Fibroblast of lung (primary cell): ENCODE measurements around the gene HNRNPAB. TPM values are rescaled to one million over a fixed set of nuclear protein-coding genes. Genes with fewer than 3 reads are reported as not detected.
"Not testable (repeated sequence)": the region's sequence is repeated elsewhere in the genome, so short reads cannot be mapped to it uniquely, and the experiment has no call there.

Source experiments
- DNase-seq, 2 donors: peaks; one replicate each; pipeline versions ENCODE4 v3.0.0 to v3.0.0-alpha.2; 2010; ENCODE audit warnings: low read depth in 2 of 2
- H2AFZ ChIP-seq: 2 replicates; pipeline ENCODE4 v1.5.1; 2012; ENCODE audit warnings: low read length, control low read depth, inconsistent platforms
- H3K27ac ChIP-seq: 2 replicates; pipeline ENCODE4 v1.5.1; 2011; ENCODE audit warnings: low read length, control low read depth; ENCODE audit not compliant: insufficient read depth
- H3K27me3 ChIP-seq: 2 replicates; pipeline ENCODE4 v1.5.1; 2011; ENCODE audit warnings: mild to moderate bottlenecking, low read length; ENCODE audit not compliant: control insufficient read depth, insufficient read depth
- H3K36me3 ChIP-seq: 2 replicates; pipeline ENCODE4 v1.5.1; 2011; ENCODE audit warnings: low read length; ENCODE audit not compliant: control insufficient read depth, insufficient read depth
- H3K4me1 ChIP-seq: 2 replicates; pipeline ENCODE4 v1.5.1; 2011; ENCODE audit warnings: low read length; ENCODE audit not compliant: control insufficient read depth, insufficient read depth; ENCODE audit errors: extremely low read depth
- H3K4me2 ChIP-seq: 2 replicates; pipeline ENCODE4 v1.5.1; 2011; ENCODE audit warnings: low read length, control low read depth; ENCODE audit not compliant: insufficient read depth; ENCODE audit errors: extremely low read depth
- H3K4me3 ChIP-seq, 4 experiments: fragments of 200-600 bp in 1 of 4; sonication (generic) in 1 of 4; replicated peaks in 1 of 4; 2 replicates each; pipeline ENCODE4 v1.5.1; 2011 to 2016; ENCODE audit warnings: low read length in 4 of 4, low read depth in 3 of 4, mild to moderate bottlenecking in 3 of 4, control low read depth in 2 of 4, inconsistent platforms in 1 of 4, mixed read lengths in 1 of 4; ENCODE audit not compliant: insufficient read depth in 1 of 4; ENCODE audit errors: control extremely low read depth in 1 of 4
- H3K79me2 ChIP-seq: 2 replicates; pipeline ENCODE4 v1.5.1; 2012; ENCODE audit warnings: mild to moderate bottlenecking, low read length, inconsistent platforms; ENCODE audit not compliant: control insufficient read depth, insufficient read depth
- H3K9ac ChIP-seq: 2 replicates; pipeline ENCODE4 v1.5.1; 2011; ENCODE audit warnings: mild to moderate bottlenecking, low read length, control low read depth; ENCODE audit not compliant: insufficient read depth
- H3K9me3 ChIP-seq: 2 replicates; pipeline ENCODE4 v1.5.1; 2012; ENCODE audit warnings: low read depth, low read length; ENCODE audit not compliant: control insufficient read depth, insufficient read depth
- H4K20me1 ChIP-seq: 2 replicates; pipeline ENCODE4 v1.5.1; 2011; ENCODE audit warnings: low read length; ENCODE audit not compliant: control insufficient read depth, insufficient read depth; ENCODE audit errors: extremely low read depth
- EZH2 ChIP-seq: IDR thresholded peaks from 2 replicates; pipeline ENCODE4 v1.5.1; 2012; ENCODE audit warnings: low read length, control low read depth, mild to moderate bottlenecking; ENCODE audit errors: missing control alignments
- polyA plus RNA-seq, 2 donors: library from polyadenylated mRNA; depleted of rRNA in 1 of 2; stranded (reverse) in 1 of 2; unstranded in 1 of 2; fragments of >200 nt; gene quantifications; 2 replicates each; pipeline ENCODE4 v1.2.1, GENCODE V29; 2011 to 2012; ENCODE audit warnings: missing spikeins in 1 of 2
- total RNA-seq: library from RNA; depleted of rRNA; stranded (reverse); fragments of >200 nt; gene quantifications from 2 replicates; pipeline ENCODE4 v1.2.1, GENCODE V29; 2014
- TF ChIP-seq, protein P1 (sequence below), 2 donors: IDR thresholded peaks in 1 of 2; conservative IDR thresholded peaks in 1 of 2; 1 replicate in 1 of 2; 2 replicates in 1 of 2; pipeline ENCODE4 v1.5.1; 2011 to 2012; ENCODE audit warnings: low read length in 2 of 2, control low read depth in 1 of 2, inconsistent platforms in 1 of 2, low read depth in 1 of 2, mild to moderate bottlenecking in 1 of 2

HNRNPAB gene
- total and polyA plus RNA-seq, 2 donors (not counting 1 experiment from before 2014, with no cell fraction given): 23.1 to 106 TPM

GRCh38 chr5:178252258-178252657 lies 47.9 kb downstream of the HNRNPAB start:
- Histone ChIP-seq H3K79me2 (no peaks in the 10 kb centered on the region), H3K4me1 (no peaks in the 10 kb centered on the region), H3K9me3 (no peaks in the 10 kb centered on the region), H4K20me1 (no peaks in the 10 kb centered on the region), H3K4me3 (no peak overlapping the region), H3K4me2 (no peak overlapping the region), H3K27me3 (no peaks in the 10 kb centered on the region), H3K27ac (no peak overlapping the region), H3K36me3 (no peaks in the 10 kb centered on the region), H3K9ac (no peak overlapping the region), H2AFZ (no peak overlapping the region)
- no peak for TF ChIP-seq EZH2
- TF ChIP-seq, protein P1, sequence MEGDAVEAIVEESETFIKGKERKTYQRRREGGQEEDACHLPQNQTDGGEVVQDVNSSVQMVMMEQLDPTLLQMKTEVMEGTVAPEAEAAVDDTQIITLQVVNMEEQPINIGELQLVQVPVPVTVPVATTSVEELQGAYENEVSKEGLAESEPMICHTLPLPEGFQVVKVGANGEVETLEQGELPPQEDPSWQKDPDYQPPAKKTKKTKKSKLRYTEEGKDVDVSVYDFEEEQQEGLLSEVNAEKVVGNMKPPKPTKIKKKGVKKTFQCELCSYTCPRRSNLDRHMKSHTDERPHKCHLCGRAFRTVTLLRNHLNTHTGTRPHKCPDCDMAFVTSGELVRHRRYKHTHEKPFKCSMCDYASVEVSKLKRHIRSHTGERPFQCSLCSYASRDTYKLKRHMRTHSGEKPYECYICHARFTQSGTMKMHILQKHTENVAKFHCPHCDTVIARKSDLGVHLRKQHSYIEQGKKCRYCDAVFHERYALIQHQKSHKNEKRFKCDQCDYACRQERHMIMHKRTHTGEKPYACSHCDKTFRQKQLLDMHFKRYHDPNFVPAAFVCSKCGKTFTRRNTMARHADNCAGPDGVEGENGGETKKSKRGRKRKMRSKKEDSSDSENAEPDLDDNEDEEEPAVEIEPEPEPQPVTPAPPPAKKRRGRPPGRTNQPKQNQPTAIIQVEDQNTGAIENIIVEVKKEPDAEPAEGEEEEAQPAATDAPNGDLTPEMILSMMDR (conservative IDR thresholded peaks at IDR 0.05 in 1 of 2, IDR thresholded peaks at IDR 0.05 in 1 of 2; ENCODE audit: low read depth in 1 of 2, low read length in 2 of 2): no peak
- no peak for DNase-seq

DNA sequence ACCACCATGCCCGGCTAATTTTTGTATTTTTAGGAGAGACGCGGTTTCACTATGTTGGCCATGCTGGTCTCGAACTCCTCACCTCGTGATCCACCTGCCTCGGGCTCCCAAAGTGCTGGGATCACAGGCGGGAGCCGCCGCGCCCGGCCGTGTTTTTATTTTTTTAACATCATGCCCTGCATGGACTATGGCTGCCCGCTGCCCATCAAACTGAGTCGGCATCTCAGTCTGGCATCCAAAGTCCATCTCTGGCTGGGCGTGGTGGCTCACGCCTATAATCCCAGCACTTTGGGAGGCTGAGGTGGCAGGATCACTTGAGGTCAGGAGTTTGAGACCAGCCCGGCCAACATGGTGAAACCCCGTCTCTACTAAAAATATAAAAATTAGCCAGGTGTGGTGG lies 49.3 kb downstream of the HNRNPAB start:
- H3K4me3 ChIP-seq, DNase-seq, H3K9me3 ChIP-seq, H3K36me3 ChIP-seq, H3K4me1 ChIP-seq, H2AFZ ChIP-seq, H3K4me2 ChIP-seq, H4K20me1 ChIP-seq, H3K27me3 ChIP-seq, H3K9ac ChIP-seq, H3K27ac ChIP-seq, H3K79me2 ChIP-seq: not testable (repeated sequence)

DNA sequence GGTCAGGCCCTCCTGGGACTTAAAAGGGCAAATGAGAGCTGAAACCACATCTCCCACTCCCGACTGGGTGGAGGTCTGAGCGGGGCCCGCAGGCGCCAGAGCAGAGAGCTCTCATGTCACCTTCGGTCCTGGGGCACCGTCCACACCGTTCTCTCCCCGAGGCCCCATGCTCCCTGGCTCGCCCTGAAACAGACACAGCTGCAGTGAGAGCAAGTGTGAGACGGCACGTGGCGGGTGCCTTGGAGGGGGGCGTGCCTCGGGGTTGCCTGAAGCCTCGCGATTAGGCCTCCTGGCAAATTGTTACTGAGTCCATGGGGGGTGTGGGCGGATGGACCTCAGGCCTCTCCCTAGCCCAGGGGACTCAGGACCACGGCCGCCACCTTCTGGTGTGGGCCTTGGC lies 52.4 kb downstream of the HNRNPAB start:
- no peaks in the 10 kb centered on the region for H3K36me3 ChIP-seq
- H3K9ac ChIP-seq: no peak overlapping the region
- DNase-seq: no peak
- no peaks in the 10 kb centered on the region for H3K27me3 ChIP-seq
- H3K4me1 ChIP-seq: no peaks in the 10 kb centered on the region
- TF ChIP-seq, protein P1 (conservative IDR thresholded peaks at IDR 0.05 in 1 of 2, IDR thresholded peaks at IDR 0.05 in 1 of 2; ENCODE audit: low read depth in 1 of 2, low read length in 2 of 2): no peak
- TF ChIP-seq EZH2: no peak
- H2AFZ ChIP-seq: no peak overlapping the region
- no peak overlapping the region for H3K4me2 ChIP-seq
- H3K4me3 ChIP-seq: no peak overlapping the region
- no peak overlapping the region for H3K27ac ChIP-seq
- no peaks in the 10 kb centered on the region for H4K20me1 ChIP-seq
- H3K79me2 ChIP-seq: no peaks in the 10 kb centered on the region
- no peaks in the 10 kb centered on the region for H3K9me3 ChIP-seq
